GM12801 (cell line): Measurements from ENCODE around the gene CEP170B.

ENCODE experiments used
- TF ChIP-seq, protein P1 (sequence below): IDR thresholded peaks from one replicate; pipeline ENCODE4 v1.5.1; 2011; ENCODE audit warnings: control low read depth; ENCODE audit not compliant: insufficient read length; ENCODE audit errors: extremely low read depth

The CEP170B gene

DNA sequence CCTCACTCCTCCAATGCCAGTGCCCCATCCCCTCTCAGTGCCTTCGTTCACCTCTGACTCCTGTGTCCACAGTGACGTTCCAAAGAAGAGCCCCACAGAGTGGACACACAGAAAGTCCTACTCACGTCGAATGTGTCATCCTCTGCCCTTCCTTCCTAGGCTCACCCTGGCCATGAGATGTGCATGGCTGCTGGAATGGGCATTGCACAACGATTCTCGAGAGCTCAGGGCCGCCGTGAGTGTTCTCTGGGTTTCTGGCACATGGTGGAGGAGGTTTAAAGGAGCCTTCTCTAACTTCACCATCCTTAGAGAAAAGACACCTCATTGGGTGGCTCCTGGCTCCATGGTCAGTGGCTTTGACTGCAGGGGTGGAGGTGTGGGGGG, 12.8 kb upstream of the CEP170B start:
- TF ChIP-seq, protein P1, sequence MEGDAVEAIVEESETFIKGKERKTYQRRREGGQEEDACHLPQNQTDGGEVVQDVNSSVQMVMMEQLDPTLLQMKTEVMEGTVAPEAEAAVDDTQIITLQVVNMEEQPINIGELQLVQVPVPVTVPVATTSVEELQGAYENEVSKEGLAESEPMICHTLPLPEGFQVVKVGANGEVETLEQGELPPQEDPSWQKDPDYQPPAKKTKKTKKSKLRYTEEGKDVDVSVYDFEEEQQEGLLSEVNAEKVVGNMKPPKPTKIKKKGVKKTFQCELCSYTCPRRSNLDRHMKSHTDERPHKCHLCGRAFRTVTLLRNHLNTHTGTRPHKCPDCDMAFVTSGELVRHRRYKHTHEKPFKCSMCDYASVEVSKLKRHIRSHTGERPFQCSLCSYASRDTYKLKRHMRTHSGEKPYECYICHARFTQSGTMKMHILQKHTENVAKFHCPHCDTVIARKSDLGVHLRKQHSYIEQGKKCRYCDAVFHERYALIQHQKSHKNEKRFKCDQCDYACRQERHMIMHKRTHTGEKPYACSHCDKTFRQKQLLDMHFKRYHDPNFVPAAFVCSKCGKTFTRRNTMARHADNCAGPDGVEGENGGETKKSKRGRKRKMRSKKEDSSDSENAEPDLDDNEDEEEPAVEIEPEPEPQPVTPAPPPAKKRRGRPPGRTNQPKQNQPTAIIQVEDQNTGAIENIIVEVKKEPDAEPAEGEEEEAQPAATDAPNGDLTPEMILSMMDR: no peak

DNA sequence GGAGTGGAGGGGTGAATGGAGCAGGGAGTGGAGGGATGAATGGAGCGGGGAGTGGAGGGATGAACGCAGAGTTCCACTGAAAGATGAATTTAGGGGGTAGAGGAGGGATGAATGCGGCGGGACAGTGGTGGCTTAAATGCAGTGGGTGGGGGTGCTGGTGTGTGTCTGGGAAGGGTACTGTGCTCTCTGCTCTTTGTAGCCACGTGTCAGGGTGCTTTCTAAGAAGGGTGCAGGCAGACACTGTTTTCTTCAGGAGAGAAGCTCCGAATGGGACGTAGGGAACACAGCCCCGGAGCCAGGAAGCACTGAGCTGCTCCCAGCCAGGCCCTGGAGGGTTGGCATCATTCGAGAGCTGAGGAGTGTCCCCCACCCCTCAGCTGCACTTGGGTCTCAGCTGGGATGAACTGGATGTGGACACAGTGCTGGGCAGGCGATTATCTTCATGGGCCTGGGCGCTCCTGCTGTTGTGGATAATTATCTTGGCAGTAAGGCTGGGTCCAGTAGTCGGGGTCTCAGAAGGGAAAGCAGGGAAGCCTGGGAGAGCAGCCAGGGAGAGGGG, 9.5 kb upstream of the CEP170B start:
- TF ChIP-seq, protein P1: no peak

DNA sequence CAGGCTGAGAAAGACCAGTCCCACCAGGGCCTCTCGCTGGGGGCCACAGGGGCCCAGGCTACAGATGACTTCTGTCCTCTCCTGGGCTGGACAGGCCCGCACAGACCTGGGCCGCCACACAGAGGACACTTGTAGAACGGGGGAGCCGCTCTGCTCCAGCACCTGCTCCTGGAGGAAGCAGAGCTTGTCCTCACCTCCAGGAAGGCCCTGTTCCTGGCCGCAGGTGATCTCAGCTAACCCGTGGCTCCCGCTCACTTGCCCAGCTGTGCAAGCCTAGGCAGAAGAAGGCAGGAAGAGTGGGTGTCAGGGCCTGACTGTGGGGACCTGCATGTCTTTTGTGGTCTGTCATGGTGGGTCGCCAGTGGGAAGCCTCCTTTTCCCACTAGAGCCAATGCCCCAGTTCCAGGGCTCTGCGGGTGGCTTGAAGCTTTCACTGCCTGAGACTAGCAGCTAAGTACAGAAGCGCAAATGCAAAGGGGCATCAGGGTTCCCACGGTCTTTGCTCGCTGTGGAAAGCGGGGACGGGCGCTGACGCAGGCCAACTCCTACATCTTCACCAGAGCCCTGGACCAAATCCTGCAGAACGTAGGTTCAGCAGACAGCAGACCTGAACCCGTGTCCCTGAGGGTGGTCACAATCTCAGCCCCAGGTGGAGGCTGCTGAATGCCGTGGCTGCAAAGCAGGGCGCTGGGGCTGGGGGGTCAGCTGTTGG, 8.8 kb upstream of the CEP170B start:
- TF ChIP-seq, protein P1: no peak

DNA sequence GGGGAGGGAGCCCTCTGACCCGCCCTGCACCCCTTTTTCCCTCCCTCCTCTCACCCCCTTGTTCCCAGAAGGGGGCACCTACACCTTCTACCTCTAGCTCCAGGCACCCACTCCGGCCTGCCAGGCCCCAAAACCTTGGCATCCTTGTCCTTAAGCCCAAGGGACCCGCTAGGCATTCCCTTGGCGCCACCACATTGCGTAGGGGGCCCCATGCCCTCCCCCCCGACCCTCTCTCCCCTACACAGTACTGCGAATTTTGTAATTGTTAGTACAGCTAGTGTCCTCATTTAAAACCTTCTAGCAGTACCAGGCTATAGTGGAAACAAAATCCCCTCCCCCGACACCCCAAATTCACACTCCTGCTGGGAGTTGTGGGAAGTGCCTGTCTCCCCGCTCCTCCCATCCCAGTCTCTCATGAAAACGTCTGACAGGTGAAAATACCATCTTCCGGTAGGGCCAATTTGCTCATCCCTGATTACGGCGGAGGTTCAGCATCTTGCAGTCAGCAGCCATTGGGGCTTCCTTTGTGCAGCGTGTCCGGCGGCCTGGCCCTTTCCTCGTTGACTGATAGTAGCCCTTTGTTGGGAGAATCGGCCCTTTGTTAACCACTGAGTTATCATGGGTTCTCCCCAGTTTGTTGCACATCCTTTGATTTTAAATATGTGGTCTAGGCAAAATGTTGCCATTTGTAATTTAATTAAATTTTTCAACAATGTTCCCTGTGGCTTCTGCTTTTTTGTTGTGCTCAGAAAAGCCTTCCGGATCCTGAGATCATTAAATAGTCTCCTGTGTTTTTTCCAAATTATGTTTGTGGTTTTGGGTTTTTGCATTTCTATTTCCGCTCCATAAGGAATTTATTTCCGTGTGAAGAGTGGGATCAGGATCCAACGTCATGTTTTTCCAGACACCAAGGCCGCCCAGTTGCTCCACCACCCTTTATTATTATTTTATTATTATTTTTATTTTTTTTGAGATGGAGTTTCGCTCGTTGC, 7.9 kb upstream of the CEP170B start:
- TF ChIP-seq, protein P1: no peak

DNA sequence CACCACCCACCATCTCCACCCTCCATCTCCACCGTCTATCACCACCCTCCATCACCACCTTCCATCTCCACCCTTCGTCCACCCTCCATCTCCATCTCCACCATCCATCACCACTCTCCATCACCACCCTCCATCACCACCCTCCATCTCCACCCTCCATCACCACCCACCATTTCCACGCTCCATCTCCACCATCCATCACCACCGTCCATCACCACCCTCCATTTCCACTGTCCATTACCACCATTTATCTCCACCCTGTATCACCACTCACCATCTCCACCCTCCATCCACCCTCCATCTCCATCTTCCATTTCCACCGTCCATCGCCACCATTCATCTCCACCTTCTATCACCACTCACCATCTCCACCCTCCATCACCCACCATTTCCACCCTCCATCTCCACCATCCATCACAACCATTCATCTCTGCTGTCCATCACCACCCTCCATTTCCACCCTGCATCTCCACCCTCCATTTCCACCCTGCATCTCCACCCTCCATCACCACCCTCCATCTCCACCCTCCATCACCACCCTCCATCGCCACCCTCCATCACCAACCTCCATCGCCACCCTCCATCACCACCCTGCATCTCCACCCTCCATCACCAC, 6.1 kb upstream of the CEP170B start:
- TF ChIP-seq, protein P1: no peak

DNA sequence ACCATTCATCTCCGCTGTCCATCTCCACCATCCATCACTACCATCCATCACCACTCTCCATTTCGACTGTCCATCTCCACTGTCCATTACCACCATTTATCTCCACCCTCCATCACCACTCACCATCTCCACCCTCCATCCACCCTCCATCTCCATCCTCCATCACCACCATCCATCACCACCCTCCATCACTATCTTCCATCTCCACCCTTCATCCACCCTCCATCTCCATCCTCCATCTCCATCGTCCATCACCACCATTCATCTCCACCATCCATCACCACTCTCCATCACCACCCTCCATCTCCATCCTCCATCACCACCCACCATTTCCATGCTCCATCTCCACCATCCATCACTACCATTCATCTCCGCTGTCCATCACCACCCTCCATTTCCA, 5.2 kb upstream of the CEP170B start:
- TF ChIP-seq, protein P1: no peak

DNA sequence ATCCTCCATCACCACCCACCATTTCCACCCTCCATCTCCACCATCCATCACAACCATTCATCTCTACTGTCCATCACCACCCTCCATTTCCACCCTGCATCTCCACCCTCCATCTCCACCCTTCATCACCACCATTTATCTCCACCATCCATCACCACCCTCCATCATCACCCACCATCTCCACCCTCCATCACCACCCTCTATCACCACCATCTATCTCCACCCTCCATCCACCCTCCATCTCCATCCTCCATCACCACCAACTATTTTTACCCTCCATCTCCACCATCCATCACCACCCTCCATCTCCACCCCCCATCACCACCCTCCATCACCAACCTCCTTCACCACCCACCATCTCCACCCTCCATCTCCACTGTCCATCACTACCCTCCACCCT, 4.7 kb upstream of the CEP170B start:
- TF ChIP-seq, protein P1: no peak
